ENCODE results near the gene MAP3K19. TPM values are rescaled to one million over a fixed set of nuclear protein-coding genes. Genes with fewer than 3 reads are reported as not detected.
"Not testable (repeated sequence)": the region's sequence is repeated elsewhere in the genome, so short reads cannot be mapped to it uniquely, and the experiment has no call there.

The MAP3K19 gene
- total RNA-seq, 1 donor: not detected

DNA sequence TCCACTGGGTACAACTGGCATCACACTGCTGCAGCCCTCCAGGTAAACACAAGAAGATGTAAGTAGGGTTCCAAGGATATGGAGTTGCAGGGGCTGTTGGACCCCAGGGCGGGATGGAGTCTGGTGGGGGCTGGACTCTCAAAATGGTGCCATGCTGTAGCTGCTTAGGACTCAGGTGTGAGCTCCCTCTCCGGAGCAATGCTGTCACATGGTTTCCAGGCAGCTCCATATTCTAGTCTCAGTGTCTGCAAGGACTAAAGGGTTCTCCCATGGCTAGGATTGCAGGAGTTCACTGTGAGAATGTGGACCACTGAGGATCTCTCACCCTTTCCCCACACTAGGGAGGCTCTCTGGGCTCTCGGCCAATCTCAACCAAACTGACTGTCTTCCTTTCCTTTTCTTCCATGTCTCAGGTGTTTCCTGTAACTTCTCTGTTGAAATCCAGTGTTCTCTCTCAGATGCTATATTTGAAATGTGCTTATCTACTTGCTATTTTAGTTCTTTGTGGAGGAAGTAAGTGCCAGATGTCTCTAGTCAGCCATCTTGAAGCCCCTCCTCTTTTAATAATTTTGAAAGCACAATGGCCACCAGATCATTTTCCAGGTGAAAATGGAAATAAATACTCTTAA lies 71.1 kb downstream of the MAP3K19 start:
- Histone ChIP-seq H3K79me2 (ENCODE audit: insufficient read depth, low read length) (no peaks in the 10 kb centered on the region), H3K4me3 (ENCODE audit: insufficient read depth, low read length) (no peak overlapping the region), H3K36me3 (ENCODE audit: insufficient read depth, low read length) (no peaks in the 10 kb centered on the region), H3K4me1 (ENCODE audit: insufficient read depth, low read length) (no peaks in the 10 kb centered on the region), H3K27ac (ENCODE audit: low read depth, low read length) (no peak overlapping the region), H3K9me3 (ENCODE audit: low read depth, low read length) (peaks cover 2% of the 10 kb centered on the region), H3K27me3 (ENCODE audit: insufficient read depth, low read length) (no peaks in the 10 kb centered on the region), H2AFZ (ENCODE audit: low read length) (no peak overlapping the region), H4K20me1 (ENCODE audit: insufficient read depth, low read length) (no peaks in the 10 kb centered on the region), H3K4me2 (ENCODE audit: insufficient read depth, low read length) (no peak overlapping the region)
- DNase-seq (ENCODE audit: insufficient read length, low spot score, missing footprints): no peak
- TF ChIP-seq, protein P1, sequence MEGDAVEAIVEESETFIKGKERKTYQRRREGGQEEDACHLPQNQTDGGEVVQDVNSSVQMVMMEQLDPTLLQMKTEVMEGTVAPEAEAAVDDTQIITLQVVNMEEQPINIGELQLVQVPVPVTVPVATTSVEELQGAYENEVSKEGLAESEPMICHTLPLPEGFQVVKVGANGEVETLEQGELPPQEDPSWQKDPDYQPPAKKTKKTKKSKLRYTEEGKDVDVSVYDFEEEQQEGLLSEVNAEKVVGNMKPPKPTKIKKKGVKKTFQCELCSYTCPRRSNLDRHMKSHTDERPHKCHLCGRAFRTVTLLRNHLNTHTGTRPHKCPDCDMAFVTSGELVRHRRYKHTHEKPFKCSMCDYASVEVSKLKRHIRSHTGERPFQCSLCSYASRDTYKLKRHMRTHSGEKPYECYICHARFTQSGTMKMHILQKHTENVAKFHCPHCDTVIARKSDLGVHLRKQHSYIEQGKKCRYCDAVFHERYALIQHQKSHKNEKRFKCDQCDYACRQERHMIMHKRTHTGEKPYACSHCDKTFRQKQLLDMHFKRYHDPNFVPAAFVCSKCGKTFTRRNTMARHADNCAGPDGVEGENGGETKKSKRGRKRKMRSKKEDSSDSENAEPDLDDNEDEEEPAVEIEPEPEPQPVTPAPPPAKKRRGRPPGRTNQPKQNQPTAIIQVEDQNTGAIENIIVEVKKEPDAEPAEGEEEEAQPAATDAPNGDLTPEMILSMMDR (IDR thresholded peaks at IDR 0.05; ENCODE audit: extremely low read depth, low read depth, low read length): no peak

DNA sequence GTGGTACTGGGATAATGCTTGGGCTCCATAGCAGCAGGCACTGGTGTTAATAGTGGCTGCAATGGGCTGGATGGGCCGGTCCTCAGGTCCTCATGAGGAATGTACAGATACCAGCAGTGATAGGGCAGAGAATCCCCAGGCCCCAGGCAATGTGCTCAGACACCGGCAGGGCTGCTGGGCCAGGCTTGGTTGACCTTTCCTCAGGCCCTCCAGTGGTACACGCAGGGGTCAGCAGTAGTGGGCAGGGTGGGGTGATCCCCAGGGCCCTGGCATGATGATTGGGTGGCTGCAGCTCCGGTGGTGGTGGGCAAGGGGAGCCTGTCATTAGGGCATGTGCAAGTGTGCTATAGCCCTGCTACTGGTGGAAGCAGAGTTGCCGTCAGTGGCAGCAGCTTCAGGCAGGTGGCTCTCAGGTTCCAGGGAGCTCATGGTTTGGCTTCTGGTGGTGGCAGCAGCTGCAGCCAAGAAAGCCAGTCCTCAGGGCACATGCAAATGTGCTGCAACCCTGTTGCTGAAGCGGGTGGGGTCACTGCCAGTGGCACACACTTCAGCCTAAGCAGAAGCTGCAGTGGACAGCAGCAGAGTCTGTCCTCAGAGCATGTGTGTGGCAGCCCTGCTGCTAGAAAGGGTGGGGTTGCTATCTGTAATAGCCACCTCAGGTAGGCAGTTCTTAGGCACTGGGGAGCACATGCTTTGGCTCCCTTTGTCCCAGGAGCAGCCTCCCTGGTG lies 71.8 kb downstream of the MAP3K19 start:
- no peak overlapping the region for H3K4me3 ChIP-seq (ENCODE audit: insufficient read depth, low read length)
- H4K20me1 ChIP-seq (ENCODE audit: insufficient read depth, low read length): no peaks in the 10 kb centered on the region
- no peaks in the 10 kb centered on the region for H3K4me1 ChIP-seq (ENCODE audit: insufficient read depth, low read length)
- no peaks in the 10 kb centered on the region for H3K27me3 ChIP-seq (ENCODE audit: insufficient read depth, low read length)
- H2AFZ ChIP-seq (ENCODE audit: low read length): no peak overlapping the region
- TF ChIP-seq, protein P1 (IDR thresholded peaks at IDR 0.05; ENCODE audit: extremely low read depth, low read depth, low read length): no peak
- H3K4me2 ChIP-seq (ENCODE audit: insufficient read depth, low read length): no peak overlapping the region
- peaks cover 2% of the 10 kb centered on the region for H3K9me3 ChIP-seq (ENCODE audit: low read depth, low read length)
- DNase-seq (ENCODE audit: insufficient read length, low spot score, missing footprints): no peak
- no peak overlapping the region for H3K27ac ChIP-seq (ENCODE audit: low read depth, low read length)
- H3K79me2 ChIP-seq (ENCODE audit: insufficient read depth, low read length): no peaks in the 10 kb centered on the region
- H3K36me3 ChIP-seq (ENCODE audit: insufficient read depth, low read length): no peaks in the 10 kb centered on the region

DNA sequence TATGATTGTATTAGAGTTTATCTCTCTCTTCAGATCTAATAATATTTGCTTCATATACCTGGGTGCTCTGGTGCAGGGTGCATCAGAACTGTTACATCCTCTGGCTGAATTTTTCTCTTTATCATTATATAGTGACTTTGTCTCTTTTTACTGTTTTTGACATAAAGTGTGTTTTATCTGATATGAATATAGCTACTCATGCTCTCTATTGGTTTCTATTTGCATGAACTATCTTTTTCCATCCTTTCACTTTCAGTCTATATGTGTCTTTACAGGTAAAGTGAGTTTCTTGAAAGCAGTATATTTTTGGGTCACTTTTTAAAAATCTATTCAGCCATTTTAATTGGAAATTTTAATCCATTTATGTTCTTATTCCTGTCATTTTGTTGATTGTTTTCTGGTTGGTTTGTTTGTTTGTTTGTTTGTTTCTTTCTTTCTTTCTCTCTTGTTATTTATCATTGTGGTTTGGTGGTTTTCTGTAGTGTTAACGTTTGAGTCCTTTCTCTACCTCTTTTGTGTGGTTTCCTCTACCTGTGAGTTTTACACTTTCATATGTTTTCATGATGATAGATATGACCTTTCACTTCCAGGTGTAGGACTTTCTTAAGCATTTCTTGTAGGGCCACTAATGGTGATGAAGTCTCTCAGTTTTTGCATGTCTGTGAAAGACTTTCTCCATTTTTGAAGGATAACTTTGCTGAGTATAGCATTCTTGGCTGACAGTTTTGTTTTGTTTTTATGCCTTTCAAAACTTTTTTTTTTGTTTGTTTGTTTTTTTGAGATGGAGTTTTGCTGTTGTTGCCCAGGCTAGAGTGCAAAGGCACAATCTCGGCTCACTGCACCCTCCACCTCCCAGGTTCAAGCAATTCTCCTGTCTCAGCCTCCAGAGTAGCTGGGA lies 73.8 kb downstream of the MAP3K19 start:
- Histone ChIP-seq H3K79me2 (ENCODE audit: insufficient read depth, low read length) (no peaks in the 10 kb centered on the region), H3K4me1 (ENCODE audit: insufficient read depth, low read length) (no peaks in the 10 kb centered on the region), H3K4me2 (ENCODE audit: insufficient read depth, low read length) (no peak overlapping the region), H3K4me3 (ENCODE audit: insufficient read depth, low read length) (no peak overlapping the region), H3K9me3 (ENCODE audit: low read depth, low read length) (peaks cover 2% of the 10 kb centered on the region), H3K36me3 (ENCODE audit: insufficient read depth, low read length) (no peaks in the 10 kb centered on the region), H3K27me3 (ENCODE audit: insufficient read depth, low read length) (no peaks in the 10 kb centered on the region), H4K20me1 (ENCODE audit: insufficient read depth, low read length) (no peaks in the 10 kb centered on the region), H3K27ac (ENCODE audit: low read depth, low read length) (no peak overlapping the region), H2AFZ (ENCODE audit: low read length) (no peak overlapping the region)
- TF ChIP-seq, protein P1 (IDR thresholded peaks at IDR 0.05; ENCODE audit: extremely low read depth, low read depth, low read length): no peak
- DNase-seq (ENCODE audit: insufficient read length, low spot score, missing footprints): no peak

DNA sequence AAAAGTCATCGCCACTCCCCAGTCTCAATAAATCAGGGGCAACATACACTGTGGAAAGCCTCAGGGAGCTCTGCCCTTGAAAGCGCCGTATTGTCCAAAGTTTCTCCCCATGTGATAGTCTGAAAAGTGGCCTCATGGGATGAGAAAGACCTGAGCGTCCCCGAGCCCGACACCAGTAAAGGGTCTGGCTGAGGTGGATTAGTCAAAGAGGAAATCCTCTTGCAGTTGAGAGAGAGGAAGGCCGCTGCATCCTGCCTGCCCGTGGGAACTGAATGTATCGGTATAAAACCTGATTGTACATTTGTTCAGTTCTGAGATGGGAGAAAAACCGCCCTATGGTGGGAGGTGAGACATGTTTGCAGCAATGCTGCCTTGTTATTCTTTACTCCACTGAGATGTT lies 80.1 kb downstream of the MAP3K19 start:
- H3K27ac ChIP-seq (ENCODE audit: low read depth, low read length); DNase-seq (ENCODE audit: insufficient read length, low spot score, missing footprints); H2AFZ ChIP-seq (ENCODE audit: low read length); H3K9me3 ChIP-seq (ENCODE audit: low read depth, low read length); H3K36me3 ChIP-seq (ENCODE audit: insufficient read depth, low read length); H3K79me2 ChIP-seq (ENCODE audit: insufficient read depth, low read length); H4K20me1 ChIP-seq (ENCODE audit: insufficient read depth, low read length); H3K27me3 ChIP-seq (ENCODE audit: insufficient read depth, low read length); H3K4me2 ChIP-seq (ENCODE audit: insufficient read depth, low read length); H3K4me3 ChIP-seq (ENCODE audit: insufficient read depth, low read length); H3K4me1 ChIP-seq (ENCODE audit: insufficient read depth, low read length): not testable (repeated sequence)
